ENCODE data around the gene SLC2A8.

Gene SLC2A8

DNA sequence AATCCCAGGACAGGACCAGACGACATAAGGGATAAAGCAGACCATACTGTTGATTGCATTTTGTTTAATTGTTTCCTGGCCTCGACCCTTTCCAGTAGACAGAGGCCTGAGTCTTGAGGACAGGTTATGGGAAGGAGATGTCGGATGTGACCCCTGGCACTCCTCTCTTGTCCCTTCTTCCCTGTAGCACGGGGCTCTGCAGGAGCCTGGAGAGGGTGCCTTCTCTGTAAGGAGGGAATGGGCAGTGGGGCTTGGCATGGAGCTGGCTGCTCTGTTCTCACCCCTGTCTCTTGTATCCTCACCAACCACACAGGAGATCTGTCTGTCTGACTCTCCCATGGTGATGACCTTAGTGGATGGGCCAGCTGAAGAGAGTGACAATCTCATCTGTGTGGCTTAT lies 40.1 kb upstream of the SLC2A8 start:
- DNase-seq (ENCODE audit: low read depth): no peak
- H3K4me3 ChIP-seq (ENCODE audit: low read depth, low read length): no peak overlapping the region
- TF ChIP-seq, protein P1, sequence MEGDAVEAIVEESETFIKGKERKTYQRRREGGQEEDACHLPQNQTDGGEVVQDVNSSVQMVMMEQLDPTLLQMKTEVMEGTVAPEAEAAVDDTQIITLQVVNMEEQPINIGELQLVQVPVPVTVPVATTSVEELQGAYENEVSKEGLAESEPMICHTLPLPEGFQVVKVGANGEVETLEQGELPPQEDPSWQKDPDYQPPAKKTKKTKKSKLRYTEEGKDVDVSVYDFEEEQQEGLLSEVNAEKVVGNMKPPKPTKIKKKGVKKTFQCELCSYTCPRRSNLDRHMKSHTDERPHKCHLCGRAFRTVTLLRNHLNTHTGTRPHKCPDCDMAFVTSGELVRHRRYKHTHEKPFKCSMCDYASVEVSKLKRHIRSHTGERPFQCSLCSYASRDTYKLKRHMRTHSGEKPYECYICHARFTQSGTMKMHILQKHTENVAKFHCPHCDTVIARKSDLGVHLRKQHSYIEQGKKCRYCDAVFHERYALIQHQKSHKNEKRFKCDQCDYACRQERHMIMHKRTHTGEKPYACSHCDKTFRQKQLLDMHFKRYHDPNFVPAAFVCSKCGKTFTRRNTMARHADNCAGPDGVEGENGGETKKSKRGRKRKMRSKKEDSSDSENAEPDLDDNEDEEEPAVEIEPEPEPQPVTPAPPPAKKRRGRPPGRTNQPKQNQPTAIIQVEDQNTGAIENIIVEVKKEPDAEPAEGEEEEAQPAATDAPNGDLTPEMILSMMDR (IDR thresholded peaks at IDR 0.05; ENCODE audit: control insufficient read depth, extremely low read depth, insufficient read depth): no peak

GRCh38 chr9:127358023-127358535 lies 38.9 kb upstream of the SLC2A8 start:
- no peak for DNase-seq (ENCODE audit: low read depth)
- TF ChIP-seq, protein P1 (IDR thresholded peaks at IDR 0.05; ENCODE audit: control insufficient read depth, extremely low read depth, insufficient read depth): no peak
- H3K4me3 ChIP-seq (ENCODE audit: low read depth, low read length): no peak overlapping the region

DNA sequence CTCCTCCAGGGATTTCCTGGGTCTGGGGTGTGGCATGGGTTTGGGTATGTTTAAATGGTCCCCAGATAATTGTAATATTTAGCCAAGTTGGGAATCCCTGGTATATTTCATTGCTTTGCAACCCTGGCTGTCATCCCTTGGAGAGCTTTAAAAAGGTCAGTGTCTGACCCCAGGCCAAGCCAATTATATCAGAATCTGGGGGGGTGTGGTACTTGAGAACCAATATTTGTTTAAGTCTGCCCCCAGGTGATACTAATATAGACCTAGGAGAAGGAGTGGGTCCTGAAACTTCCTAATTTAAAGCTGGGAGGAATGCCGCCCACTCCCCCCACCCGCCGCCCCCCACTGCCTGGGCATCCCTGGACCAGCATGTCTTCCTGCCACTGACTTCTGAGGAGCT lies 38.2 kb upstream of the SLC2A8 start:
- DNase-seq (ENCODE audit: low read depth): no peak
- H3K4me3 ChIP-seq (ENCODE audit: low read depth, low read length): no peak overlapping the region
- TF ChIP-seq, protein P1 (IDR thresholded peaks at IDR 0.05; ENCODE audit: control insufficient read depth, extremely low read depth, insufficient read depth): no peak

GRCh38 chr9:127360250-127360649 lies 36.7 kb upstream of the SLC2A8 start:
- no peak overlapping the region for H3K4me3 ChIP-seq (ENCODE audit: low read depth, low read length)
- DNase-seq (ENCODE audit: low read depth): no peak
- TF ChIP-seq, protein P1 (IDR thresholded peaks at IDR 0.05; ENCODE audit: control insufficient read depth, extremely low read depth, insufficient read depth): no peak

DNA sequence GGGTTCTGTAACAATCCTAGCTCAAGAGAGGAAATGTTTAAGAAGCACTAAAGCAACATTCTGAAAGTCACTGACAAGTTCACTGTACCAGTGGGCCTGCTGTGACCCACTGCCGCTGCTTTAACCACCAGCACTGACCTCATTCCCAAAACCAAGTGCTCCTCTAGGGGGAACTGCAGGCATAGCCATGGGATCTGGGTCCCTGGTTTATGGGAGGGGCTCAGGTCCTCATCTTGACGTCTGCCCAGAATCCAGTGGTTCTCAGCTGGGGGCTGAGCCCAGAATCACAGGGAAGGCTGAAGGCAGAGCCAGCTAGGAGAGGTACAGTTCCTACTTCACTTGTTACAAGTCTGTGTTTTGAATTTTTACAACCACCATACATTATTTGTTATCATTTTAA lies 36.1 kb upstream of the SLC2A8 start:
- no peak overlapping the region for H3K4me3 ChIP-seq (ENCODE audit: low read depth, low read length)
- DNase-seq (ENCODE audit: low read depth): no peak
- TF ChIP-seq, protein P1 (IDR thresholded peaks at IDR 0.05; ENCODE audit: control insufficient read depth, extremely low read depth, insufficient read depth): no peak

- no peak overlapping the region for H3K4me3 ChIP-seq (ENCODE audit: low read depth, low read length)
- TF ChIP-seq, protein P1 (IDR thresholded peaks at IDR 0.05; ENCODE audit: control insufficient read depth, extremely low read depth, insufficient read depth): no peak
- DNase-seq (ENCODE audit: low read depth): no peak
Measured at GRCh38 chr9:127361561-127361960, 35.4 kb upstream of the SLC2A8 start.

GRCh38 chr9:127362829-127363228 lies 34.1 kb upstream of the SLC2A8 start:
- no peak for DNase-seq (ENCODE audit: low read depth)
- TF ChIP-seq, protein P1 (IDR thresholded peaks at IDR 0.05; ENCODE audit: control insufficient read depth, extremely low read depth, insufficient read depth): no peak
- H3K4me3 ChIP-seq (ENCODE audit: low read depth, low read length): no peak overlapping the region

Measured in LNCaP clone FGC (cell line).